Tibial artery (tissue), 4 donors: ENCODE results near the gene POLG2.

Source experiments
- DNase-seq, 2 donors: peaks; one replicate each; pipeline ENCODE4 v3.0.0-alpha.2; 2019
- H3K27ac ChIP-seq, 2 donors: fragments of 200-600 bp; sonication (generic) in 1 of 2; 1 replicate in 1 of 2; 2 replicates in 1 of 2; pipeline ENCODE4 v1.5.1; 2018 to 2019; ENCODE audit warnings: mild to moderate bottlenecking in 1 of 2
- H3K27me3 ChIP-seq, 2 donors: fragments of 200-600 bp; sonication (generic) in 1 of 2; one replicate each; pipeline versions ENCODE4 v1.5.1 to v1.6.0; 2016 to 2019
- H3K36me3 ChIP-seq, 3 donors: fragments of 200-600 bp; sonication (generic) in 2 of 3; one replicate each; pipeline ENCODE4 v1.5.1; 2016 to 2019; ENCODE audit warnings: mild to moderate bottlenecking in 2 of 3
- H3K4me1 ChIP-seq, 4 donors: fragments of 200-600 bp; sonication (generic) in 2 of 4; 1 replicate in 3 of 4; 2 replicates in 1 of 4; pipeline ENCODE4 v1.5.1; 2016 to 2019
- H3K4me3 ChIP-seq, 2 donors: fragments of 200-600 bp; sonication (generic) in 1 of 2; 1 replicate in 1 of 2; 2 replicates in 1 of 2; pipeline ENCODE4 v1.5.1; 2018 to 2019; ENCODE audit warnings: mild to moderate bottlenecking in 2 of 2
- H3K9me3 ChIP-seq, 3 donors: fragments of 200-600 bp; sonication (generic) in 1 of 3; one replicate each; pipeline ENCODE4 v1.5.1; 2016 to 2019
- CTCF ChIP-seq, 2 experiments: fragments of 200-600 bp in 1 of 2; fragments of 450-650 bp in 1 of 2; IDR thresholded peaks; one replicate each; pipeline ENCODE4 v1.5.1; 2017 to 2019; ENCODE audit warnings: antibody characterized with exemption in 2 of 2, mild to moderate bottlenecking in 1 of 2, moderate library complexity in 1 of 2
- intact Hi-C: fragments of 100-400 bp; cut with DNase I; formaldehyde crosslinking; loops from one replicate; pipeline ENCODE4 v1.15.0; 2023; ENCODE audit warnings: low total_unique reads

POLG2 gene

GRCh38 chr17:64502809-64503208 is 6.0 kb upstream of the POLG2 start:
- no peak for TF ChIP-seq CTCF (IDR thresholded peaks at IDR 0.05)
- Histone ChIP-seq H3K4me3 (peak overlapping the region in 1 of 2 donors; percentile 88), H3K27me3 (no peaks in the 10 kb centered on the region), H3K9me3 (no peaks in the 10 kb centered on the region), H3K27ac (peak overlapping the region; percentile 99 to 100), H3K4me1 (peaks cover 8 to 69% (median 41%) of the 10 kb centered on the region in 4 donors), H3K36me3 (peaks cover 59 to 77% (median 61%) of the 10 kb centered on the region in 3 donors)
- DNase-seq, result no peak
- intact Hi-C loops, result no loop called here

GRCh38 chr17:64502021-64502420 is 5.2 kb upstream of the POLG2 start:
- peaks cover 62 to 82% (median 63%) of the 10 kb centered on the region in 3 donors for H3K36me3 ChIP-seq
- no peaks in the 10 kb centered on the region for H3K9me3 ChIP-seq
- intact Hi-C loops, result no loop called here
- H3K27me3 ChIP-seq, result no peaks in the 10 kb centered on the region
- H3K27ac ChIP-seq, result peak overlapping the region; percentile 99 to 100
- TF ChIP-seq CTCF (IDR thresholded peaks at IDR 0.05), result no peak
- peaks cover 8 to 74% (median 48%) of the 10 kb centered on the region in 4 donors for H3K4me1 ChIP-seq
- no peak overlapping the region for H3K4me3 ChIP-seq
- DNase-seq, result no peak

GRCh38 chr17:64500862-64501765 is 4.3 kb upstream of the POLG2 start:
- Histone ChIP-seq H3K36me3 (peaks cover 62 to 82% (median 63%) of the 10 kb centered on the region in 3 donors), H3K4me1 (peaks cover 10 to 75% (median 50%) of the 10 kb centered on the region in 4 donors), H3K27ac (peak overlapping the region; percentile 26 to 100), H3K27me3 (no peaks in the 10 kb centered on the region), H3K4me3 (no peak overlapping the region), H3K9me3 (no peaks in the 10 kb centered on the region)
- no peak for DNase-seq
- intact Hi-C loops, result no loop called here
- TF ChIP-seq CTCF (IDR thresholded peaks at IDR 0.05), result no peak

- intact Hi-C loops, result no loop called here
- Histone ChIP-seq H3K4me1 (peaks cover 14 to 82% (median 57%) of the 10 kb centered on the region in 4 donors), H3K27me3 (no peaks in the 10 kb centered on the region), H3K27ac (no peak overlapping the region), H3K36me3 (peaks cover 62 to 75% (median 63%) of the 10 kb centered on the region in 3 donors), H3K9me3 (no peaks in the 10 kb centered on the region), H3K4me3 (no peak overlapping the region)
- DNase-seq, result no peak
- TF ChIP-seq CTCF (IDR thresholded peaks at IDR 0.05), result no peak
Observed at GRCh38 chr17:64500487-64500859, 3.6 kb upstream of the POLG2 start.

- H3K4me3 ChIP-seq, result no peak overlapping the region
Observed at GRCh38 chr17:64499805-64500486, 3.1 kb upstream of the POLG2 start.

More at GRCh38 chr17:64499805-64500486, 3.1 kb upstream of the POLG2 start:
- TF ChIP-seq CTCF (IDR thresholded peaks at IDR 0.05), result no peak
- H3K27me3 ChIP-seq, result no peaks in the 10 kb centered on the region
- H3K9me3 ChIP-seq, result no peaks in the 10 kb centered on the region
- peaks cover 14 to 87% (median 62%) of the 10 kb centered on the region in 4 donors for H3K4me1 ChIP-seq
- intact Hi-C loops, result loop anchor here (5.0 kb wide), 1 partner anchor 78 kb away; no protein-coding TSS in a partner anchor
- H3K27ac ChIP-seq, result no peak overlapping the region
- H3K36me3 ChIP-seq, result peaks cover 62 to 75% (median 63%) of the 10 kb centered on the region in 3 donors
- DNase-seq, result no peak
